MG63 (cell line): ENCODE results near the gene IRX4. TPM values are rescaled to one million over a fixed set of nuclear protein-coding genes. Genes with fewer than 3 reads are reported as not detected.

Experiments used
- DNase-seq: peaks from one replicate; pipeline ENCODE4 v3.0.0-alpha.2; 2020
- H3K27me3 ChIP-seq: fragments of 250-450 bp; sonication (Bioruptor Pico); 2 replicates; pipeline ENCODE4 v1.5.1; 2020; ENCODE audit warnings: mild to moderate bottlenecking, moderate library complexity
- H3K36me3 ChIP-seq: fragments of 250-450 bp; sonication (Bioruptor Pico); 2 replicates; pipeline ENCODE4 v1.5.1; 2020; ENCODE audit warnings: mild to moderate bottlenecking, moderate library complexity
- H3K4me3 ChIP-seq: fragments of 250-450 bp; sonication (Bioruptor Pico); 2 replicates; pipeline ENCODE4 v1.5.1; 2020; ENCODE audit warnings: mild to moderate bottlenecking, moderate library complexity
- H3K9me3 ChIP-seq: fragments of 250-450 bp; sonication (Bioruptor Pico); 2 replicates; pipeline ENCODE4 v1.5.1; 2020; ENCODE audit warnings: mild to moderate bottlenecking, moderate library complexity
- total RNA-seq: library from RNA; depleted of rRNA; stranded (reverse); fragments of >200 nt; shearing (Covaris generic); gene quantifications from 2 replicates; pipeline ENCODE4 v1.2.3, GENCODE V29; 2014; ENCODE audit warnings: low replicate concordance

IRX4 gene
- total RNA-seq, 1 experiment from 2014 or later = 0.66 TPM

GRCh38 chr5:1899201-1899600 is 16.5 kb upstream of the IRX4 start:
- Histone ChIP-seq H3K9me3 (peaks cover 19% of the 10 kb centered on the region), H3K4me3 (no peak overlapping the region), H3K36me3 (peaks cover 5% of the 10 kb centered on the region; the same call in 1 of the 2 replicates), H3K27me3 (no peaks in the 10 kb centered on the region)
- DNase-seq = peak; percentile 2

- Histone ChIP-seq H3K27me3 (no peaks in the 10 kb centered on the region), H3K36me3 (peaks cover 5% of the 10 kb centered on the region; the same call in 1 of the 2 replicates), H3K9me3 (peaks cover 14% of the 10 kb centered on the region), H3K4me3 (no peak overlapping the region)
- DNase-seq = peak; percentile 2
Observed at GRCh38 chr5:1897816-1898450, 15.2 kb upstream of the IRX4 start.

- Histone ChIP-seq H3K27me3 (no peaks in the 10 kb centered on the region), H3K4me3 (no peak overlapping the region), H3K36me3 (peaks cover 5% of the 10 kb centered on the region; the same call in 1 of the 2 replicates), H3K9me3 (peaks cover 11% of the 10 kb centered on the region)
- peak; percentile 2 for DNase-seq
Observed at GRCh38 chr5:1897386-1897785, 14.7 kb upstream of the IRX4 start.

- Histone ChIP-seq H3K9me3 (peaks cover 5% of the 10 kb centered on the region), H3K27me3 (no peaks in the 10 kb centered on the region), H3K36me3 (peaks cover 4% of the 10 kb centered on the region; the same call in 1 of the 2 replicates), H3K4me3 (no peak overlapping the region)
- DNase-seq = peak; percentile 0
Observed at GRCh38 chr5:1896602-1897376, 14.1 kb upstream of the IRX4 start.

GRCh38 chr5:1895739-1896420 is 13.2 kb upstream of the IRX4 start:
- H3K4me3 ChIP-seq = no peak overlapping the region
- no peaks in the 10 kb centered on the region for H3K36me3 ChIP-seq
- peak; percentile 0 for DNase-seq
- no peaks in the 10 kb centered on the region for H3K9me3 ChIP-seq
- no peaks in the 10 kb centered on the region for H3K27me3 ChIP-seq

- DNase-seq = no peak
- Histone ChIP-seq H3K9me3 (no peaks in the 10 kb centered on the region), H3K4me3 (no peak overlapping the region), H3K36me3 (no peaks in the 10 kb centered on the region), H3K27me3 (no peaks in the 10 kb centered on the region)
Observed at GRCh38 chr5:1894243-1894642, 11.5 kb upstream of the IRX4 start.

- Histone ChIP-seq H3K27me3 (no peaks in the 10 kb centered on the region), H3K36me3 (no peaks in the 10 kb centered on the region), H3K9me3 (no peaks in the 10 kb centered on the region), H3K4me3 (no peak overlapping the region)
- no peak for DNase-seq
Observed at GRCh38 chr5:1893754-1894153, 11.0 kb upstream of the IRX4 start.

GRCh38 chr5:1892685-1893445 is 10.1 kb upstream of the IRX4 start:
- H3K36me3 ChIP-seq = no peaks in the 10 kb centered on the region
- H3K27me3 ChIP-seq = no peaks in the 10 kb centered on the region
- H3K9me3 ChIP-seq = no peaks in the 10 kb centered on the region
- no peak for DNase-seq
- H3K4me3 ChIP-seq = no peak overlapping the region

- Histone ChIP-seq H3K36me3 (no peaks in the 10 kb centered on the region), H3K4me3 (no peak overlapping the region), H3K9me3 (no peaks in the 10 kb centered on the region), H3K27me3 (no peaks in the 10 kb centered on the region)
- no peak for DNase-seq
Observed at GRCh38 chr5:1892211-1892610, 9.5 kb upstream of the IRX4 start.

GRCh38 chr5:1891391-1891790 is 8.7 kb upstream of the IRX4 start:
- H3K9me3 ChIP-seq = peaks cover 2% of the 10 kb centered on the region
- peaks cover 2% of the 10 kb centered on the region for H3K27me3 ChIP-seq

GRCh38 chr5:1890296-1890695 is 7.6 kb upstream of the IRX4 start:
- H3K27me3 ChIP-seq = peaks cover 5% of the 10 kb centered on the region
- no peak overlapping the region for H3K4me3 ChIP-seq
- no peaks in the 10 kb centered on the region for H3K36me3 ChIP-seq
- peaks cover 8% of the 10 kb centered on the region for H3K9me3 ChIP-seq
- DNase-seq = no peak

More at GRCh38 chr5:1891391-1891790, 8.7 kb upstream of the IRX4 start:
- Histone ChIP-seq H3K4me3 (no peak overlapping the region), H3K36me3 (no peaks in the 10 kb centered on the region)
- no peak for DNase-seq

GRCh38 chr5:1889321-1890065 is 6.8 kb upstream of the IRX4 start:
- Histone ChIP-seq H3K27me3 (peaks cover 5% of the 10 kb centered on the region), H3K4me3 (no peak overlapping the region), H3K9me3 (peaks cover 8% of the 10 kb centered on the region), H3K36me3 (no peaks in the 10 kb centered on the region)
- peak; percentile 12 for DNase-seq

- Histone ChIP-seq H3K36me3 (no peaks in the 10 kb centered on the region), H3K4me3 (no peak overlapping the region), H3K27me3 (peaks cover 8% of the 10 kb centered on the region), H3K9me3 (peaks cover 14% of the 10 kb centered on the region)
- DNase-seq = peak; percentile 0
Observed at GRCh38 chr5:1888541-1889251, 6.0 kb upstream of the IRX4 start.

- Histone ChIP-seq H3K36me3 (no peaks in the 10 kb centered on the region), H3K27me3 (peaks cover 17% of the 10 kb centered on the region), H3K4me3 (no peak overlapping the region), H3K9me3 (peaks cover 14% of the 10 kb centered on the region)
- peak; percentile 0 for DNase-seq
Observed at GRCh38 chr5:1887588-1888360, 5.0 kb upstream of the IRX4 start.
